GM18502 (cell line): ENCODE measurements around the gene HINT1.
A peak's percentile ranks its signal among the peaks of the same experiment; 100 is the strongest.
"Not testable (repeated sequence)": the region's sequence is repeated elsewhere in the genome, so short reads cannot be mapped to it uniquely, and the experiment has no call there.

Source experiments
- ATAC-seq: cut with Tn5 transposase; IDR thresholded peaks from one replicate; pipeline ENCODE4 v1.9.1; 2021; ENCODE audit warnings: mild to moderate bottlenecking; ENCODE audit not compliant: unreplicated experiment, poor library complexity

HINT1 gene

GRCh38 chr5:131171276-131171810 lies 6.3 kb upstream of the HINT1 start:
- peak; percentile 8 for ATAC-seq

GRCh38 chr5:131170540-131171275 lies 5.7 kb upstream of the HINT1 start, which contains the start of gene LYRM7:
TSS of gene LYRM7 (plus strand) at chr5:131170944. CDS start at chr5:131171021, 77 bp downstream.
- ATAC-seq: peak; percentile 98

DNA sequence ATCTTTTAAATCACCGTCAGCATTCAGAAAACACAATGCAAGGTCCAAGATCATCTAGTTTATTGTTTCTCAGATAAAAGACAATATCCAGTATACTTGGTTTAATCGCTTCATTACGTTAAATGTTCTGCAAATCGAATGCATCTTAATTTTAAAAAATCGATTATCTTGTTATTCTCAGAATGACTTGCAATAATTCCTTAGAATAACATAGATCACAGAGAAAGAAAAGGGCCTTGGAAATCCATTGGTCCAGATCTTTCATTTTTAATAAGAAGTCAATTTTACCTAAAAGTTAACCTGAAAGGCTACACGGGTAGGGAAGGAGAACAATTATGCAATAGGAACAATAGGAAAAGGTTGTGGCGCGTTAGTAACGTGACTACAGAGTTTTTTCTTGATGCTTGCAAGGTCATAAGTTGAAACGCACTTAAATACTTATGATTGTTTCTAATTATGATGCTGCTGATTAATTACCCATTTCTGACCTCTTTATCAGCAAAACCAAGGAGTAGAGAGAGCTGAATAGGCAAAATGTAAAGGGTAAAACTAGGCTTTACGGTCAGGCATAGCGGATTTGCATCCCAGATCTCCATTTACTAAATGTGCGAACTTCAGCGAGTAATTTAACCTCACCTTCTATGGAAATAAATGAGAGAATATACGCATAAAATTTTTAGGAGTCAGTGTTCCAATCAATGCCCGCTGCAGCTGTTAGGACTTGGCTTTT lies 4.9 kb upstream of the HINT1 start:
- ATAC-seq: no peak

GRCh38 chr5:131167615-131168014 lies 2.6 kb upstream of the HINT1 start:
- ATAC-seq: no peak

GRCh38 chr5:131164191-131165118 lies 601 bp downstream of the HINT1 start:
- ATAC-seq: peak; percentile 74

DNA sequence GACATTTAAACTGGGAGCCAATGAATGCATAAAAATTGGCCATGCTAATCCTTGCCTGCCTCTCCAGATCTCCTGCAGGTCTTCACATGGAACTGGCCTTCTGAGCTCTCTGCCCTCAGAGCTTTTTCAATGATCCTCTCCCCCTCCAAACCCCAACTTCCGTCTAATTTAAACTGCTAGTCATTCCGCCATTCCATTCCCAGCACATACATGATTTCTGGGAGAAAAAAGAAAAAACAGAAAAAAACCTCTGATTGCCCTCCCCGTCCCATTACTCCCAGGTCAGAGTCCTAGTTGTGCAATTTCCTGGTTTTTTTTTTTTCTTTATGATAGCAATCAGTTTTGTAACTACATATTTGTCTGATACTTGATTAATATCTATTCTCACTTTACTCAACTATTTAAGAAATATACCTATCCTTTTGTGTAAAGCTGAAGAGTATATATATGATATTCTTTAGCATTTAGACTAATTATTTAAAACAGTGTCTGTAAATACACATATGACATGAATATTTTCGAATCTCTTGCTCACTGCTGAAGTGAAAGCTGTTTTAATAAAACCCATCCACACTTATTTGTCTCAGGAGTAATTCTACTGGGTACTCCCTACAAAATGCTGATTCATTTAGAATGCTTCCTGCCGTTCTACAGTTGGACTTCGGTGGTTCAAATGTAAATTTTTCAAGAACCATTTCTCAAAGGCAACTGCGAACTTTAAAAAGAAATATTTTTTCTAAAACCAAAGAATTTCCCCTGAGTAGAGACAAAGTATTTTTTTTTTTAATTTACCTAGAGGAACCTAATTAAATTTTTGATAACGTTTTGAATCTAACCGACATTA lies 1.6 kb downstream of the HINT1 start:
- ATAC-seq: no peak

- ATAC-seq: no peak
Measured at GRCh38 chr5:131160134-131160533, 4.9 kb downstream of the HINT1 start.

GRCh38 chr5:131156957-131157356 lies 8.1 kb downstream of the HINT1 start:
- no peak for ATAC-seq

GRCh38 chr5:131156385-131156784 lies 8.7 kb downstream of the HINT1 start:
- ATAC-seq: no peak

GRCh38 chr5:131151216-131151615 lies 13.8 kb downstream of the HINT1 start:
- no peak for ATAC-seq

DNA sequence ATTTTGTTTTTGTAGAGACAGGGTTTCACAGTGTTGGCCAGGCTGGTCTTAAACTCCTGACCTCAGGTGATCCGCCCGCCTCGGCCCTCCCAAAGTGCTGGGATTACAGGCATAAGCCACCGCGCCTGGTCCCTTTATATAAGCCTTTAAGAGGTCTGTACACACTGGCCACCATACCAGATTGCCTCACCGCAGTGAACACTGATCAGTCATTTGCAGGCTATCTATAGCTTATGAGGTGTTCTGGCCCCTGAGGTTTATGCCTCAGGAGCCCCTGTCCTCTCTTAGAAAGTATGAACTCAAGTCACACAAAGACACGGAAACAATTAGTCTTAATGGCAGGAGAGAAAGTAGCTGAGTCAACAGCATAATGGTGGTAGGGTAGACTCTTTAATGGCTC lies 14.6 kb downstream of the HINT1 start:
- ATAC-seq: no peak

DNA sequence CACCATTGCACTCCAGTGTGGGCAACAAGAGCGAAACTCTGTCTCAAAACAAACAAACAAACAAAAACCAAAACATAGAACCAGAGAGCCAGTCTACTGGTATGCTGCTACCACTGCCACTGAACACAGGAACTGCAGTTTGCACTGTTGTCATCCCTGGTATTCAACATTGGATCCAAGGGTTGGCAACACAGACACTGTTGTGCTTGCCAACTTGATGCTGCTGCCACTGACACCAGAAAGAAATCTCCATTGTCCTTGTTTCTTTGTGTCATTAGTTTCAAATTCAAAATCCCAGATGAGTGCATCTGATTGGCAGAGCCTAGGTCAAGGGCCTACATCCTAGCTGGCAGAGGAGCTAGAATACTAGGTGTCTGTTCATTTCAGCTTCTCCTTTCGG lies 16.2 kb downstream of the HINT1 start:
- no peak for ATAC-seq

GRCh38 chr5:131147258-131147657 lies 17.8 kb downstream of the HINT1 start:
- no peak for ATAC-seq

DNA sequence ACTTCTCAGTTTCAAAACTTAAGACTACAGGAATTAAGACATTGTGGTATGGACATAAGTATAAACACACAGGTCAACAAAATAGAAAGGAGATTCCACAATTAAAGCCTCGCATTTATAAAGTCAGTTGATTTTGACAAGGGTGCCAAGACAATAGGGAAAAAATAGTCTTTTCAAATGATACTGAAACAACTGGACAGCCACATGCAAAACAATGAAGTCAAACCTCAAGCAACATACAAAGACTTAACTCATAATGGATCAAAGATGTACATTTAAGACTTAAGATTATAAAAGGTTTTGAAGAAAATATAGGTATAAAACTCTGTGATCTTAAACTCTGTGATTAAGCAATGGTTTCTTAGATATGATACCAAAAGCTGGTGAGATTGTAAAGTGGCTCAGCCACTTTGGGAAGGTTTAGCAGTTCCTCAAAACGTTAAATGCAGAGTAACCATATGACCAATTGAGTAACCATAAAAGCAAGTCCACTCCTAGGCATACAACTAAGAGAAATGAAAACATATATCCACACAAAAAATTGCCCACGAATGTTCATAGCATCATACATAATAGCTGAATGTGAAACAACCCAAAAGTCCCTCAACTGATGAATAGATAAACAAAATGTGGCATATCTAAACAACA lies 22.0 kb downstream of the HINT1 start:
- ATAC-seq: peak; percentile 70

- ATAC-seq: no peak
Measured at GRCh38 chr5:131139321-131139720, 25.7 kb downstream of the HINT1 start.

DNA sequence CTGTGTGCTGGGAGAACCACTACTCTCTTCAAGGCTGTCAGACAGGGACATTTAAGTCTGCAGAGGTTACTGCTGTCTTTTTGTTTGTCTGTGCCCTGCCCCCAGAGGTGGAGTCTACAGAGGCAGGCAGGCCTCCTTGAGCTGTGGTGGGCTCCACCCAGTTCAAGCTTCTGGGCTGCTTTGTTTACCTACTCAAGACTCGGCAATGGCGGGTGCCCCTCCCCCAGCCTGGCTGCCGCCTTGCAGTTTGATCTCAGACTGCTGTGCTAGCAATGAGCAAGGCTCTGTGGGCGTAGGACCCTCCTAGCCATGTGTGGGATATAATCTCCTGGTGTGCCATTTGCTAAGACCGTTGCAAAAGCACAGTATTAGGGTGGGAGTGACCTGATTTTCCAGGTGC lies 26.6 kb downstream of the HINT1 start:
- ATAC-seq: not testable (repeated sequence)

GRCh38 chr5:131133091-131133490 lies 32.0 kb downstream of the HINT1 start:
- not testable (repeated sequence) for ATAC-seq

GRCh38 chr5:131129306-131129705 lies 35.8 kb downstream of the HINT1 start:
- ATAC-seq: no peak

DNA sequence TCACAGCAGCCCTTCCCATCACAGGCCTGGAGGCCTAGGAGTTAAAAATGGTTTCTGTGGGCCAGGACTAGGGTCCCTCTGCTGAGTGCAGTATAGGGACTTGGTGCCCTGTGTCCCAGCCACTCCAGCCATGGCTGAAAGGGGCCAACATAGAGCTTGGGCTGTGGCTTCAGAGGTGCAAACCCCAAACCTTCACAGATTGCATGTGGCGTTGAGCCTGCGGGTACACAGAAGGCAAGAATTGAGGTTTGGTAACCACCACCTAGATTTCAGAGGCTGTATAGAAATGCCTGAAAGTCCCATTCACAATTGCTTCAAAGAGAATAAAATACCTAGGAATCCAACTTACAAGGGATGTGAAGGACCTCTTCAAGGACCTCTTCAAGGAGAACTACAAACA lies 37.8 kb downstream of the HINT1 start:
- ATAC-seq: not testable (repeated sequence)
